ELF-1 (cell line): ENCODE data around the gene DRGX.

Experiments used
- DNase-seq: peaks from one replicate; pipeline ENCODE4 v3.0.0-alpha.2; 2016; ENCODE audit warnings: low read depth, low spot score

The DRGX gene

DNA sequence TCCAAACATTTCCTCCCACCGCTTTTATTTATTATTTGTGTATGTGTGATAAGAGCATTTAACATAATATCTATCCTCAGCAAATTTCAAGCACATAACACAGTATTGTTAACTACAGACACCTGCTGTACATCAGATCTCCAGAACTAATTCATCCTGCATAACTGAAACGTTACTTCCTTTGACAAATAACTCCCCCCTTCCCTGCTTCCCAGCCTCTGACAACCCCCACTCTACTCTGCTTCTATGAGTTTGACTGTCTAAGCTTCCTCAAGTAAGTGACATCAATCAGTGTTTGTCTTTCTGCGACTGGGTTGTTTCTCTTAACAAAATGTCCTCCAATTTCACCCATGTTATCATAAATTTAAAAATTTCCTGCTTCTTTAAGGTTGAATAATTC, 74.9 kb downstream of the DRGX start:
- no peak for DNase-seq

DNA sequence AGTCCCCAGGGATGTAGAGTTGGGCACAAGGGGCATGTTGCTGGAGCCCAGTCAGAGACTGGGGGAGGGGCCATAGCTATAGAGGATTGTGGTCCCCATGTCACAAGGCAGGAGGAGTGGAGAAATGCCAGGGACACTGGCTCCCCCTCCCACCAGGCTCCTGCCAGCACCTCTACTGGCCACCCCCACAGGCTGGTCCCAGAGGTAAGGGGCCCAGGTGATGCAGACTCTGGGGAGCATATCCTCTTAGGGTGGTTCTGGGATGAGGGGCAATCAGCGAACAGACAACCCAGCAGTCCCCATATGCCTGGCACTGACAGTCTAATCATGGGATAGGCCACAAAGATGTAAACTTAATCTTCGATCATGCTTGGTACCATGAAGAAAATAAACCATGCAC, 75.7 kb downstream of the DRGX start:
- no peak for DNase-seq

DNA sequence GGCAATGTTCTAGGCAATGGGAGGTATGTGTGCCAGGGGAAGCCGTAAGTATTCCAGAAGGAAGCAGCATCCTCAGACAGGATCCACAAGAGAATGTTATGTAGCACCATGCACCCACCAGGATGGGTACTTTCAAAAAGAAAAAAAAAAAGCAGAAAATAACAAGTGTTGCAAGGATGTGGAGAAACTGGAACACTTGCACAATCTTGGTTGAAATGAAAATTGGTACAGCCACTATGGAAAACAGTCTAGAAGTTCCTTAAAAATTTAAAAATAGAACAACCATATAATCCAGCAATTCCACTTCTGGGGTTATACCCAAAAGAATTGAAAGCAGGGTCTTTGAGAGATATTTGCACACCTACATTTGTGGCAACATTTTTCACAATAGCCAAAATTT, 76.7 kb downstream of the DRGX start:
- no peak for DNase-seq

DNA sequence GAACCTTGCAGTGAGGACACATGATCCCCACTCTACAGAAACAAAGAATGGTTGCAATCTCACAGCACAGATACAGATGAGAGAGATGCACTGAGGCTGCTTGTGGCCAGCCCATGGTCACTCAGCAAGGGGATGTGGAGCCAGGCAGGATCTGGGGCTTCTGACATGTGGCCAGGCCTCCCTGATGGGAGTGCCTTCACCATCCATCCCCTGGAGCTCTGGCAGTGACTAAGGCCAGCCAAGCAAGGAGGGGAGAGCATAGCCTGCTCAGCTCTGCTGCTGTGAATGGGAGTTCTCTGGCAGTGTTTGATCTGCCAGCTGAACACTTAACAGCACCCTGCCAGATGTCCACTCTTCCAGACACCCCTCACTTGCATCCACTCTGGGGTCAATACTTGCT, 77.1 kb downstream of the DRGX start:
- DNase-seq = no peak

DNA sequence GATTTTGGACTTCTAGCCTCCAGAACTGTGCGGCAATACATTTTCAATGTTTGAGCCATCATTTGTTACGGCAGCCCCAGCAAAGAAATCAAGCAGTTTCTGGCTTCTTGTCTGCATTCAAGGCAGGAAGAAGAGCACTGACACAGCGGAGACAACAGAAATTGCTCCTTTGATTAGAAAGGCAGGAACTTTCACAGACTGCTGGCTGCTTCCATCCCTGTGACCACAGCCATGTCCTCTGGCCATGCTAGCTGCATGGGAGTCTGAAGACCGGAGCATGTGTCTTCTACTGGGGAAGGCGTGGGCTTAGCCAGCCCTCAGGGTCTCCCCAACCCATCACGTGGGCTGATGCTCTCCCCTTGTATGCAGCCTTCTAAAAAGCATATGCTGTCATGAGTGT, 77.9 kb downstream of the DRGX start:
- DNase-seq = no peak

DNA sequence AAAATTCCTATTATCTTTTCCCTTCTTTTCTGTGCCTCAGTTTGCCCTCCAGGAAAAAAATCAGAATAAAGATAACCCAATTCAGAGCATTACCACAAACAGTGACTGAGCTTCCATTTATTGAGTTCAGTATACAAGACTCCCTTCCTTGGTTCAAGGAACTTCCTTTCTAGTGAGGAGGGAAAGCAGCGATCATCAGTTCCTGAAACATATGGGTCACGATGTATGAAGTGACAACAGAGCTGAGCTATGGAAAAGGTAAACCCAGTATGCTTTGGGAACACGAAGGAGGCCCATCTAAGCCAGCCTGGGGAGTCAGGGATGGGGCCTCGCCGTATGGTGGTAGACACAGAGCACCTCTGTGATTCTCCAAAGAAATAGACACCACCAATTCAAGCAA, 81.1 kb downstream of the DRGX start:
- DNase-seq = no peak
